ENCODE results near the gene MRPL53. TPM values are rescaled to one million over a fixed set of nuclear protein-coding genes. Genes with fewer than 3 reads are reported as not detected.
A peak's percentile ranks its signal among the peaks of the same experiment; 100 is the strongest.

MRPL53 gene
- total and polyA plus RNA-seq, 2 of the 13 experiments (the other 11 are each of a cell fraction or from before 2014, with no cell fraction given): 34.3 to 51.9 TPM

DNA sequence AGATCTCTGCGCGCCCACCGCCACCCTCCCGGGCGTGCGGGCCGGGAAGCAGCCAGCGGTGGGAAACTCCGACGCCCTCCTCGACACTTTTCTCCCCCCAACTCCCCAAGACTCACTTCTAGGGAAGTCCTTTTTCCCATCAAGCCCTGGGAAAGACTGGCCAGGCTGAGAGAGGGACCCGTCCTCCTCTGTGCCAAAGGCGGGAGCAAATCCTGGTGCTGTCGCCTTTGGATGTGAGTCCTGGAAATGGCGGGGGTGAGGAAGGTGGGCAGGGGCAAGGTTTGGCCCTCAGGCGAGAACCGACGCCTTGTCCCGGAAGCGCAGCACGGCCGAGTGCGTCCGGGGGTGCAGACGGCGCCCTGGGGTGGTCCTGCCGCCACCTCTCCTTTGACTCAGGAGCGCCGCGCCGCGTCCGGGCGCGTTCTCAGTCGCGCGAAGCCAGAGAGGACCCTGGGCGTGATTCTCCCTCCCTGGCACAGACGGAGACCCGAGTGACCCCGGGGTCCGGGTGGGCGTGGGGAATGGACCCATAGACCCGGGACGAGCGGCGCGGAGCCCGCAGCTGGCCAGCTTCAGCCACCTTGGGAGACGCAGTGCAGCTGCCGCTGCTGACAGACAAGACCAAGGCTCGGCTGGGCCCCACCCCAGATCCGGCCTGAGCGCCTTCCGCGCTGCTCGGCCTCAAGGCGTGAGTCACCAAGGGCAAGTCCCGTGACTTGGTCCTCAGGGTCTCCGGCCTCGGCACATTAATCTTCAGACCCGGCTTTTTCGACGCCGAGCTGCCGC, 30.4 kb upstream of the MRPL53 start (continued):
- TF ChIP-seq, protein P1, sequence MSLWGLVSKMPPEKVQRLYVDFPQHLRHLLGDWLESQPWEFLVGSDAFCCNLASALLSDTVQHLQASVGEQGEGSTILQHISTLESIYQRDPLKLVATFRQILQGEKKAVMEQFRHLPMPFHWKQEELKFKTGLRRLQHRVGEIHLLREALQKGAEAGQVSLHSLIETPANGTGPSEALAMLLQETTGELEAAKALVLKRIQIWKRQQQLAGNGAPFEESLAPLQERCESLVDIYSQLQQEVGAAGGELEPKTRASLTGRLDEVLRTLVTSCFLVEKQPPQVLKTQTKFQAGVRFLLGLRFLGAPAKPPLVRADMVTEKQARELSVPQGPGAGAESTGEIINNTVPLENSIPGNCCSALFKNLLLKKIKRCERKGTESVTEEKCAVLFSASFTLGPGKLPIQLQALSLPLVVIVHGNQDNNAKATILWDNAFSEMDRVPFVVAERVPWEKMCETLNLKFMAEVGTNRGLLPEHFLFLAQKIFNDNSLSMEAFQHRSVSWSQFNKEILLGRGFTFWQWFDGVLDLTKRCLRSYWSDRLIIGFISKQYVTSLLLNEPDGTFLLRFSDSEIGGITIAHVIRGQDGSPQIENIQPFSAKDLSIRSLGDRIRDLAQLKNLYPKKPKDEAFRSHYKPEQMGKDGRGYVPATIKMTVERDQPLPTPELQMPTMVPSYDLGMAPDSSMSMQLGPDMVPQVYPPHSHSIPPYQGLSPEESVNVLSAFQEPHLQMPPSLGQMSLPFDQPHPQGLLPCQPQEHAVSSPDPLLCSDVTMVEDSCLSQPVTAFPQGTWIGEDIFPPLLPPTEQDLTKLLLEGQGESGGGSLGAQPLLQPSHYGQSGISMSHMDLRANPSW (CRISPR knock-in tag; IDR thresholded peaks at IDR 0.05; ENCODE audit: borderline replicate concordance): 0 out of 2 replicates have a peak, but pooled peaks have one; percentile 35
- TF ChIP-seq CHD2 (IDR thresholded peaks at IDR 0.05; ENCODE audit: low read depth, low read length) (no peak), FIP1L1 (IDR thresholded peaks at IDR 0.05; ENCODE audit: borderline replicate concordance, insufficient read depth, low read depth, low read length) (no peak; the same call in 1 of the 2 replicates), ZNF619 (CRISPR knock-in tag; IDR thresholded peaks at IDR 0.05) (peak; percentile 15; the same call in 1 of the 2 replicates), MAF1 (CRISPR knock-in tag; IDR thresholded peaks at IDR 0.05; ENCODE audit: borderline replicate concordance) (0 out of 2 replicates have a peak, but pooled peaks have one; percentile 27), SOX6 (IDR thresholded peaks at IDR 0.05) (no peak), SOX6 (CRISPR knock-in tag; IDR thresholded peaks at IDR 0.05) (no peak; the same call in 1 of the 2 replicates), DPF2 (CRISPR knock-in tag; IDR thresholded peaks at IDR 0.05; ENCODE audit: borderline replicate concordance, low read depth) (no peak; the same call in 1 of the 2 replicates), ZNF556 (CRISPR knock-in tag; IDR thresholded peaks at IDR 0.05; ENCODE audit: borderline replicate concordance) (no peak; the same call in 1 of the 2 replicates), ZFP36L2 (CRISPR knock-in tag; IDR thresholded peaks at IDR 0.05) (no peak), ZNF441 (CRISPR knock-in tag; IDR thresholded peaks at IDR 0.05; ENCODE audit: borderline replicate concordance) (no peak), KAT2B (IDR thresholded peaks at IDR 0.05; ENCODE audit: borderline replicate concordance, low read depth, low read length) (no peak), IRF2 (CRISPR knock-in tag; IDR thresholded peaks at IDR 0.05) (peak; percentile 15; the same call in 1 of the 2 replicates), MBD4 (IDR thresholded peaks at IDR 0.05; ENCODE audit: borderline replicate concordance, low read length) (no peak), ZFYVE20 (CRISPR knock-in tag; IDR thresholded peaks at IDR 0.05; ENCODE audit: borderline replicate concordance, low read depth) (no peak), SMYD3 (CRISPR knock-in tag; IDR thresholded peaks at IDR 0.05) (peak; percentile 88), ZNF136 (CRISPR knock-in tag; IDR thresholded peaks at IDR 0.05; ENCODE audit: low read depth) (peak; percentile 62), EHMT2 (IDR thresholded peaks at IDR 0.05; ENCODE audit: borderline replicate concordance, low read depth, low read length) (no peak), ZNF33A (CRISPR knock-in tag; IDR thresholded peaks at IDR 0.05; ENCODE audit: borderline replicate concordance) (no peak)
- TF ChIP-seq, protein P2, sequence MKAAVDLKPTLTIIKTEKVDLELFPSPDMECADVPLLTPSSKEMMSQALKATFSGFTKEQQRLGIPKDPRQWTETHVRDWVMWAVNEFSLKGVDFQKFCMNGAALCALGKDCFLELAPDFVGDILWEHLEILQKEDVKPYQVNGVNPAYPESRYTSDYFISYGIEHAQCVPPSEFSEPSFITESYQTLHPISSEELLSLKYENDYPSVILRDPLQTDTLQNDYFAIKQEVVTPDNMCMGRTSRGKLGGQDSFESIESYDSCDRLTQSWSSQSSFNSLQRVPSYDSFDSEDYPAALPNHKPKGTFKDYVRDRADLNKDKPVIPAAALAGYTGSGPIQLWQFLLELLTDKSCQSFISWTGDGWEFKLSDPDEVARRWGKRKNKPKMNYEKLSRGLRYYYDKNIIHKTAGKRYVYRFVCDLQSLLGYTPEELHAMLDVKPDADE (CRISPR knock-in tag; IDR thresholded peaks at IDR 0.05): no peak; the same call in 1 of the 2 replicates
- TF ChIP-seq, protein P3, sequence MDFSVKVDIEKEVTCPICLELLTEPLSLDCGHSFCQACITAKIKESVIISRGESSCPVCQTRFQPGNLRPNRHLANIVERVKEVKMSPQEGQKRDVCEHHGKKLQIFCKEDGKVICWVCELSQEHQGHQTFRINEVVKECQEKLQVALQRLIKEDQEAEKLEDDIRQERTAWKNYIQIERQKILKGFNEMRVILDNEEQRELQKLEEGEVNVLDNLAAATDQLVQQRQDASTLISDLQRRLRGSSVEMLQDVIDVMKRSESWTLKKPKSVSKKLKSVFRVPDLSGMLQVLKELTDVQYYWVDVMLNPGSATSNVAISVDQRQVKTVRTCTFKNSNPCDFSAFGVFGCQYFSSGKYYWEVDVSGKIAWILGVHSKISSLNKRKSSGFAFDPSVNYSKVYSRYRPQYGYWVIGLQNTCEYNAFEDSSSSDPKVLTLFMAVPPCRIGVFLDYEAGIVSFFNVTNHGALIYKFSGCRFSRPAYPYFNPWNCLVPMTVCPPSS (IDR thresholded peaks at IDR 0.05): no peak
- TF ChIP-seq, protein P4, sequence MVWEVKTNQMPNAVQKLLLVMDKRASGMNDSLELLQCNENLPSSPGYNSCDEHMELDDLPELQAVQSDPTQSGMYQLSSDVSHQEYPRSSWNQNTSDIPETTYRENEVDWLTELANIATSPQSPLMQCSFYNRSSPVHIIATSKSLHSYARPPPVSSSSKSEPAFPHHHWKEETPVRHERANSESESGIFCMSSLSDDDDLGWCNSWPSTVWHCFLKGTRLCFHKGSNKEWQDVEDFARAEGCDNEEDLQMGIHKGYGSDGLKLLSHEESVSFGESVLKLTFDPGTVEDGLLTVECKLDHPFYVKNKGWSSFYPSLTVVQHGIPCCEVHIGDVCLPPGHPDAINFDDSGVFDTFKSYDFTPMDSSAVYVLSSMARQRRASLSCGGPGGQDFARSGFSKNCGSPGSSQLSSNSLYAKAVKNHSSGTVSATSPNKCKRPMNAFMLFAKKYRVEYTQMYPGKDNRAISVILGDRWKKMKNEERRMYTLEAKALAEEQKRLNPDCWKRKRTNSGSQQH (CRISPR knock-in tag; IDR thresholded peaks at IDR 0.05; ENCODE audit: low read depth): peak; percentile 32; the same call in 1 of the 2 replicates

Measured in HepG2 (cell line).